NCI-H526 (cell line): ENCODE results near the gene IGFBP4.

Experiments used
- DNase-seq, 2 experiments: peaks; one replicate each; lab custom pipeline; 2025; lab: John Stamatoyannopoulos, UW

Gene IGFBP4

DNA sequence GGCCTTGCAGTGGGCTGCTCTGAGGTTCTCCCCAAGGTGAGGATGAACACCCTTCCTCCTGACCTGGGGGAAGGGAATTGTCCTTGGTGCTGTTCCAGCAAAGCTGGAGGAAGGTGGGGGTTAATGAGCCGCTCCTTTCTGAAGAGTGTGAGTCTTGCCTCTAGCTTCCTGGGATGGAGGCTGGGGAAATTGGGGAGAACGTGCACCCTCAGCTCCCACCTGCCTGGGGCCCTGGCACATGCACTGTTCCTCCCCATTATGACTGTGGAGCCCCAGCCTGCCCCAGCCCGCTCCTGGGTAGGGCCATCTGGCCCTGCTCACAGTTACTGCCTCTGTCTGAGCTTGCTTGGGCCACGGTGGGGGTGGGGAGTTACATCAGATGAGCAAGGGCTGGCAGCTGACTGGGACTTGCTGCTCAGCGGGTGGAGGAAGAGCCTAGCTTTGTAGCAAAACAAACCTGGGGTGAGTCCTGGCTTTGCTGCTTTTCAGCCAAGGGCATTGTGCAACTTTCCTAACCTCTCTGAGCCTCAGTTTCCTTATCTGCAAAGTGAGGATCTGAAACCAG is 47.1 kb downstream of the IGFBP4 start:
- peak; percentile 28 to 69 for DNase-seq

GRCh38 chr17:40490982-40491381 is 47.7 kb downstream of the IGFBP4 start:
- no peak for DNase-seq

- DNase-seq = no peak
Observed at GRCh38 chr17:40491486-40491885, 48.2 kb downstream of the IGFBP4 start.

DNA sequence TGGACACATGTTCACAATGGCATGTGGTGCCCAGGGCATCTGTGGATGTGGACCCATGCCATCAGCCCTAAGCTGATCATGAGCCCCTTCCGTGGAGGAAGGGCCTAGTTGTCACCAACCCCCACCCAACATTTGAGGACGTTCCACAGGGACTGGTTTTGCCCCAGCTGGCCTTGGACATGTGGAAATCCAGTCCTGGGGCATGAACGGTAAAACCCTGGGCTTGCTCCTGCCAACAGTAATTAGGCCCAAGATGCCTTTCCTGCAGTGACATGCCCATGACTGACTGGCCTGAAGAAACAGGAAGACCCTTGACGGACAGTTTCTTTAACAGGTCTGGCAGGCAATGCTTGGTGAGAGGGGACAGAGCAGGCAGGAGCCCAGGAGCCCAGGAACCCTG is 50.4 kb downstream of the IGFBP4 start:
- DNase-seq = no peak

- DNase-seq = no peak
Observed at GRCh38 chr17:40495140-40495539, 51.9 kb downstream of the IGFBP4 start.

- no peak for DNase-seq
Observed at GRCh38 chr17:40496170-40496569, 52.9 kb downstream of the IGFBP4 start.

GRCh38 chr17:40496634-40497420 is 53.6 kb downstream of the IGFBP4 start:
- DNase-seq = no peak

DNA sequence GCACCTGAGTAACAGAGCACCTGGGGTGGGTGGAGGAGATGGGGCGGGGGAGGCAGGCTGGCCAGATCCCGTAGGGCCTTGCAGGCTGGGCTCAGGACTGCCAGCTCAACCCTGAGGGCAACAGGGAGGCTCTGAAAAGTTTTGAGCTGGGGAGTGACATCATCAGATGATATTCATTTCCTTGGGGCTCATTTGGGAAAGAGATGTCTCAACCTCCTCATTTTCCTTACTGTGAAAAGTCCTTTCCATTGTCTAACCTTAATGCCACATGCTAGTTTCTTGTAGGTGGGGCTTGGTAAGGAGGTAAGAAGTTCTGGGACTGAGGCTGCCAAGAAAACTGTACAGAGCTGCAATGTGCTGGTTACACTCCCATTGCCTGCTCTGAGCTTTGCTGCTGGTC is 54.4 kb downstream of the IGFBP4 start:
- no peak for DNase-seq

DNA sequence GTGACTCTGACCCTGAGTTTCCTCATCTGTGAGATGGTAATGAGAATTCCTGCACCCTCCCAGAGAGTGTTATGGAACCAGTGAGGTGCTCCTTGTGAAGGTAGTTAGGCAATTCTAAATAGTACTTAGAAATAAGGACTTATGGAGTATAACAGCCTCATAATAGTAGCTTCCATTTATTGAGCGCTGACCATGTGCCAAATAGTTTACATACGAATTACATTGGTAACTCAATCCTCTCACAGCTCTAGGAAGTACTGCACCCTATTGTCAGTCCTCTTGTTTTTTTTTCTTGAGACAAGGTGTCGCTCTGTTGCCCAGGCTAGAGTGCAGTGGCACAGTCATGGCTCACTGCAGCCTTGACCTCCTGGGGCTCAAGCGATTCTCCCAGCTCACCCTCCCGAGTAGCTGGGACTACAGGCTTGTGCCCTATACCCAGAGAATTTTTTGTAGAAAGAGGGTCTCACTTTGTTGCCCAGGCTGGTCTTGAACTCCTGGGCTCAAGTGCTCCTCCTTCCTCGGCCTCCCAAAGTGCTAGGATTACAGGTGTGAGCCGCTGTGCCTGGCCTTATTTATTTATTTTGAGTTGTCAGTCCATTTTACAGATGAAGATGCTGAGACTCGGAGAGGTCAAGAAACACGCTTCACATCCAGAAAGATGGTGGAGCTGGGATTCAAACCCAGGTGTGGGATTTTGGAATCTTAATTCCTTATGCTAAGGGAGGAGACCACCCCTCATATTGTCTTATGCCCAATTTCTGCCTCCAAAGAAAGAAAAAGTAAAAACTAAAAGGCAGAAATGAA is 55.2 kb downstream of the IGFBP4 start:
- peak; percentile 3 to 18 for DNase-seq

- DNase-seq = peak; percentile 25 to 80
Observed at GRCh38 chr17:40499551-40500189, 56.4 kb downstream of the IGFBP4 start.

GRCh38 chr17:40500190-40500589 is 56.9 kb downstream of the IGFBP4 start:
- no peak for DNase-seq

GRCh38 chr17:40500709-40501108 is 57.5 kb downstream of the IGFBP4 start:
- no peak for DNase-seq

- DNase-seq = no peak
Observed at GRCh38 chr17:40501499-40501911, 58.3 kb downstream of the IGFBP4 start, which contains the start of gene TNS4. TNS4 (minus strand) TSS chr17:40501623; CDS start chr17:40496425, 5,198 bp downstream.

DNA sequence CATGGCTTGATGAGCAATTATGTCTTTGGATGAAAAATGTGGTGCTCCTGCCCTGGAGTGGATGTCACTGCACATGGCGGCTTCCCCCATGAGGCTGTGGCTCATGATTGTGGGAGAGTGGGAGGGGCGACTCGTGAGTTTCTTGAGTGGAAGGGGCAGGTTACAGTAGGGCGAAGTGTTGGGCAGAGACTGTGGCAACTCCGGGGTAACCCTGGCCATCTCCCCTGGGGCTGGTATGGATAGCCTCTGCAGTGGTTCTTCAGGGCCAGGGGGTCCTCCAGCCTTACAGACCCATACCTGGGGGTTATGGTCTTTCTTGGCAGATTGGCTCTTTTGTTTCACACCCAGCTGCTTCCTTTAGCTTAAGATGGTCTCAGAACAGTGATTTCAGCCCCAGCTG is 59.5 kb downstream of the IGFBP4 start:
- no peak for DNase-seq

GRCh38 chr17:40503154-40503553 is 59.9 kb downstream of the IGFBP4 start:
- DNase-seq = no peak

DNA sequence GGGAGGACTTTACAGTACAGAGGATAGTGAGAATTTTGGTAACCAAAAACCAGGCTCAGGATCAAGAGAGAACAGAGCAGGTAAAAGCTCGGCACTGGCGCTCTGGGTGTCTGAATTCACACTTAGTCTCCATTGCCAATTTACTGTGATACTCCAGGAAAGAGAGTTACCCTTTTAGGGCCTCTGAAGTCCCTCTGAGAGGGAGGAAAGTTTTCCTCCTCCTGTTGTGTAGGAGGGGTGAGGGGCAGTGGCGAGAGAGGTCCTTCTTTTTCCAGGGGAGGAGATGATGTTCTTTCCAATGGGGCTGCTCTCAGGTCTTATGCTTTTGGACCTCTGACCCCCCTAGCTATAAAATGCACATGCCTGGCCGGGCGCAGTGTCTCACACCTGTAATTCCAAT is 63.5 kb downstream of the IGFBP4 start:
- DNase-seq = no peak
